ENCODE data around the gene CDHR5. TPM values are rescaled to one million over a fixed set of nuclear protein-coding genes. Genes with fewer than 3 reads are reported as not detected.

Gene CDHR5
- total and polyA plus RNA-seq, 2 experiments from 2014 or later = 114 to 166 TPM

GRCh38 chr11:612201-612960 is 12.4 kb downstream of the CDHR5 start:
- Histone ChIP-seq H3K9me3 (ENCODE audit: low read depth) (no peaks in the 10 kb centered on the region), H3K4me1 (ENCODE audit: insufficient read depth) (peaks cover 14% of the 10 kb centered on the region), H3K4me2 (no peak overlapping the region), H3K27me3 (no peaks in the 10 kb centered on the region), H4K20me1 (ENCODE audit: insufficient read depth, poor library complexity, severe bottlenecking) (peaks cover 23% of the 10 kb centered on the region), H3K4me3 (no peak overlapping the region), H3K27ac (no peak overlapping the region), H3K9me2 (replicated peaks; ENCODE audit: insufficient read depth) (no peaks in the 10 kb centered on the region), H3K79me2 (no peaks in the 10 kb centered on the region), H2AFZ (no peak overlapping the region), H3K36me3 (replicated peaks; ENCODE audit: insufficient read depth, low read depth) (no peaks in the 10 kb centered on the region)
- 84% methylated on average over 19 of the region's 27 CpGs for WGBS (ENCODE audit: low lambda C conversion rate, missing lambda C conversion rate)
- peak; percentile 51 for DNase-seq (ENCODE audit: low spot score)
- TF ChIP-seq EZH2phosphoT487 (IDR thresholded peaks at IDR 0.05; ENCODE audit: low read depth, severe bottlenecking, unreplicated experiment) = no peak
- peak; percentile 16 for TF ChIP-seq CTCF (IDR thresholded peaks at IDR 0.05; ENCODE audit: poor library complexity)
- TF ChIP-seq EZH2 (IDR thresholded peaks at IDR 0.05; ENCODE audit: borderline replicate concordance) = no peak

- no peaks in the 10 kb centered on the region for H3K79me2 ChIP-seq
- H3K9me2 ChIP-seq (replicated peaks; ENCODE audit: insufficient read depth) = no peaks in the 10 kb centered on the region
- H3K4me2 ChIP-seq = no peak overlapping the region
- H3K27me3 ChIP-seq = no peaks in the 10 kb centered on the region
- no peak overlapping the region for H3K27ac ChIP-seq
- no peak for TF ChIP-seq EZH2 (IDR thresholded peaks at IDR 0.05; ENCODE audit: borderline replicate concordance)
- H3K9me3 ChIP-seq (ENCODE audit: low read depth) = no peaks in the 10 kb centered on the region
- 93% methylated on average over 49 of the region's 49 CpGs for WGBS (ENCODE audit: low lambda C conversion rate, missing lambda C conversion rate)
- no peaks in the 10 kb centered on the region for H3K36me3 ChIP-seq (replicated peaks; ENCODE audit: insufficient read depth, low read depth)
- peaks cover 23% of the 10 kb centered on the region for H4K20me1 ChIP-seq (ENCODE audit: insufficient read depth, poor library complexity, severe bottlenecking)
- no peak for DNase-seq (ENCODE audit: low spot score)
- H3K4me1 ChIP-seq (ENCODE audit: insufficient read depth) = peaks cover 14% of the 10 kb centered on the region
- no peak overlapping the region for H3K4me3 ChIP-seq
- no peak overlapping the region for H2AFZ ChIP-seq
Observed at GRCh38 chr11:611001-611996, 13.5 kb downstream of the CDHR5 start.

GRCh38 chr11:610146-610801 is 14.5 kb downstream of the CDHR5 start:
- no peaks in the 10 kb centered on the region for H3K9me3 ChIP-seq (ENCODE audit: low read depth)
- no peaks in the 10 kb centered on the region for H3K36me3 ChIP-seq (replicated peaks; ENCODE audit: insufficient read depth, low read depth)
- H3K27me3 ChIP-seq = no peaks in the 10 kb centered on the region
- no peak overlapping the region for H3K4me3 ChIP-seq
- H3K79me2 ChIP-seq = no peaks in the 10 kb centered on the region
- TF ChIP-seq EZH2phosphoT487 (IDR thresholded peaks at IDR 0.05; ENCODE audit: low read depth, severe bottlenecking, unreplicated experiment) (no peak), CTCF (IDR thresholded peaks at IDR 0.05; ENCODE audit: poor library complexity) (no peak), EZH2 (IDR thresholded peaks at IDR 0.05; ENCODE audit: borderline replicate concordance) (no peak)
- no peaks in the 10 kb centered on the region for H3K9me2 ChIP-seq (replicated peaks; ENCODE audit: insufficient read depth)
- no peak overlapping the region for H3K27ac ChIP-seq
- H3K4me2 ChIP-seq = no peak overlapping the region
- peaks cover 13% of the 10 kb centered on the region for H3K4me1 ChIP-seq (ENCODE audit: insufficient read depth)
- no peak for DNase-seq (ENCODE audit: low spot score)
- H2AFZ ChIP-seq = no peak overlapping the region
- WGBS (ENCODE audit: low lambda C conversion rate, missing lambda C conversion rate) = 98% methylated on average over 11 of the region's 18 CpGs
- peaks cover 23% of the 10 kb centered on the region for H4K20me1 ChIP-seq (ENCODE audit: insufficient read depth, poor library complexity, severe bottlenecking)
